Stimulated activated CD4-positive, alpha-beta T cell treated with anti-CD3 and anti-CD28 coated beads, Interleukin-1b, Interleukin-23, amount 100 ng/mL, for 1 hour (primary cell): ENCODE data around the gene ZNF142.
"Not testable (repeated sequence)": the region's sequence is repeated elsewhere in the genome, so short reads cannot be mapped to it uniquely, and the experiment has no call there.

Experiments
- DNase-seq, 2 donors: peaks; one replicate each; pipeline ENCODE4 v3.0.0-alpha.2; 2020; ENCODE audit warnings: low read depth in 2 of 2

ZNF142 gene

DNA sequence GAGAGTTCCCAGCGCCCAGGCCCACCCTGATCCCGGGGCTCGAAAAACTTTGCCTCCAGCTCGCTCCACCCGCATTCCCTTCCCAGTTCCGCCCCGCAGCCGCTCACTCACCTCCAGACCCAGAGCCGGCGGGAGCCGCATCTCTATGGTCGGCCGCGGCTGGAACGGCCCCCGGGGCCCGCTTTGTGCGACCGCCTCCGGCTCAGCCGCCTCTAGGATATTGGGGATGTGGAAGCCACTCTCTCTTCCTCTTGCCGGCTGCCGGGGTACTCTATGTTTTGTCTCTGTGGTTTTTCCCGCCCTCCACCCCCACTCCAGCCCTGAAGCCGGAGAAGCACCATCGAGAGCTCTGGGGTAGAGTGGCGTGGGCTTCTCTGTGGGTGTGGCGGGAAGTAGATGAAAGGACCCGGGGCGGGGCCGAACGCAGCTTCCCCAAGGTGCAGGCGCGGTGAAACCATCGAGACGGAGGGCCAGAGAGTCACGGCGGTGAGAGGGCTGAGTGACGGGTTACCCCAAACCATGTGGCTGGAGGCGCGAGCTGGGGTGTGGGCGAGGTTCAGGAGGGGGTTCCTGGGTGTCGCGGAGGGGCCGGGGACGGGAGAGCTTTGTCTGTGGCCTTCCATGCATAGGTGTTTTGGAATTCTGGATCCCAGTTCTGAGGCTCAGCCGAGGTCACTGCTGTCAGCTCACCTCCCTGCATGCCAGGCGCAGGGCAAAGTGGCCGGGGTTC lies at the start of gene ZNF142, which contains the start of gene BCS1L:
TSS of gene ZNF142 (minus strand) at position 366 of the 730 bp plus-strand sequence. CDS start 3,194 bp downstream, outside the sequence.
TSS of gene BCS1L (plus strand) at position 426 of the 730 bp plus-strand sequence. CDS start 1,305 bp downstream, outside the sequence.
- peak; percentile 71 to 87 for DNase-seq

GRCh38 chr2:218708086-218708485 lies 48.7 kb upstream of the ZNF142 start:
- no peak for DNase-seq

GRCh38 chr2:218703341-218703740 lies 43.9 kb upstream of the ZNF142 start:
- DNase-seq = no peak

- no peak for DNase-seq
Measured at GRCh38 chr2:218701806-218702205, 42.4 kb upstream of the ZNF142 start.

DNA sequence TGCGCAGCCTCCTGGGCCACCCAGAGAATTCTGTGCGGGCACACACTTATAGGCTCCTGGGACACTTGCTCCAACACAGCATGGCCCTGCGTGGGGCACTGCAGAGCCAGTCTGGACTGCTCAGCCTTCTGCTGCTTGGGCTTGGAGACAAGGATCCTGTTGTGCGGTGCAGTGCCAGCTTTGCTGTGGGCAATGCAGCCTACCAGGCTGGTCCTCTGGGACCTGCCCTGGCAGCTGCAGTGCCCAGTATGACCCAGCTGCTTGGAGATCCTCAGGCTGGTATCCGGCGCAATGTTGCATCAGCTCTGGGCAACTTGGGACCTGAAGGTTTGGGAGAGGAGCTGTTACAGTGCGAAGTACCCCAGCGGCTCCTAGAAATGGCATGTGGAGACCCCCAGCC lies 39.5 kb upstream of the ZNF142 start:
- no peak for DNase-seq

DNA sequence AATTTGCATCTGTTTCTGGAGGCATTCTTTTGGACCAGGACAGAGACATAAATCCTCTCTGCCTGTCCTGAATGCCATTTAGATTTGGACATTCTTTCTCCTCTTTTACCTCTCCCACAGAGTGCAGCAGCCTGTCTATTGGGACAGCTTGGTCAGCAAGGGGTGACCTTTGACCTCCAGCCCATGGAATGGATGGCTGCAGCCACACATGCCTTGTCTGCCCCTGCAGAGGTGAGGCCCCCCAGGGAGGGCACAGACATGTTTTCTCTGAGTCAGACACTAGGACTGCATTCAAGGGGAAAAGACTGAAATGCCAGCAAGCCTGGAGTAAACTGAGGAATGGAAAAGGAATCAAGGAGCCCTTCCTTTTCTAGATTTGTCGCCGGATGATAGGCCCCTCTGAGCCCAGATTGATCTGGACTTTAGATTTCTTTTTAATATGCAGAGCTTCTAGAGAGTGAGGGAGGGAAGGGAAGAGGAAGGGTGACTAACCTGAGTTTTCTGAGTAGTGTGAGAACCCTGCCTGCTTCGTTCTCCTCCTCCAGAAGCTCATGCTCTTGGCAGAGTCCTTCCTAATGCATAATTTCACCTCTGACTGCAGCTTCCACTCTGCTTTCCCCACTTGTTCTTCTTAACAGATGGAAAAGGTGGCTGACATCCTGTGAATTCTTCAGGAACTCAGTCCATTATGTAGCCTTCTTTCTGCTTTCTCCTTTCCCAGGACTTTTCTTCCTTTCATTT lies 35.2 kb upstream of the ZNF142 start:
- DNase-seq = no peak

GRCh38 chr2:218691234-218691633 lies 31.8 kb upstream of the ZNF142 start:
- no peak for DNase-seq

GRCh38 chr2:218687400-218688060 lies 28.1 kb upstream of the ZNF142 start:
- DNase-seq = not testable (repeated sequence)

- no peak for DNase-seq
Measured at GRCh38 chr2:218680061-218680460, 20.6 kb upstream of the ZNF142 start.

- DNase-seq = no peak
Measured at GRCh38 chr2:218679119-218679518, 19.7 kb upstream of the ZNF142 start.

DNA sequence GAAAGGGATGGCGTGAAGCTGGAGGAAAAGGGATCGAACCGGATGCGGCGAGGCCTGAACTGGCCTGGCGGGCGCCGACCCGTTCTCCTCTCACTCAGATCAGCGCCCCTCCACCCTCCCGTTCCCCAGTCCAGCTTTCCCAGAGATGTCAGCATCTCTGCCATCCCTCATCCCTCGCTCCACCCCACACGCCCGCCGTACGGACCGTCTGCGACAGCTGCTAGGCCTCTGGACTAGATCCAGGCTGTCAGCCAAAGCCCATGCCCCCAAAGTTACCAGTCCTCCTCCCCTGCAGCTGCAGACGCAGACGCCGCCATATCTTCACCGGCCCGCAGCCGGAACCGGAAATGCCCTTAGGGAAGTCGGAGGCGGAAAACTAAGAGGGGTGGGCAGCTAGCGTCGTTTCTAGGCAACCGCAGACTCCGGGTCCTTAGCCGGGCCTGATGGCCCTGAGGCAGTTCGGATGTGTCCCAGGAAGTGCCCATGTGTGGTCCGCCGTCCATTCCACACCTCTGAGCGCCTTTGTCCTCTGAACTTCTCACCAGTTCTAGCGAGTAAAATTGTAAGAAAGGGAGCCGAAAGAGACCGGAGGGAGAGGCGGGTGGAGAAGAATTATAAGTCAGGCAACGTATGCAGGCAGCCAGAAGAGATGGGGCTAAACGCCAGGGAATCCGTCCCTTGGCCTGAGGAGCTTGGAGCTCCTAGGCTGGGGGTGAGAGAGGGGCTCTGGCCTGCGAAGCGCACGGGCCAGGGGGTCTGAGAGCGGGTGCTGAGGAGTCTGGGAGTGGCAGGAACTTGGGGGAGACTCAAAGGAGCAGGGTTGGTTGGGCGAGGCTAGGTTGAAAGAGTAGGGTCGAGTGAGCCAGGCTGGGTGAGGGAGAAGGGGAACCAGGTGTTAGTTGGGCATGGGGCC lies 12.5 kb upstream of the ZNF142 start, which contains the start of the genes RNF25 and STK36:
TSS of gene RNF25 (minus strand) at position 349 of the 913 bp plus-strand sequence. CDS start at position 317, 32 bp downstream.
TSS of gene STK36 (plus strand) at position 433 of the 913 bp plus-strand sequence. CDS start 744 bp downstream, outside the sequence.
- DNase-seq = peak; percentile 32 to 55

DNA sequence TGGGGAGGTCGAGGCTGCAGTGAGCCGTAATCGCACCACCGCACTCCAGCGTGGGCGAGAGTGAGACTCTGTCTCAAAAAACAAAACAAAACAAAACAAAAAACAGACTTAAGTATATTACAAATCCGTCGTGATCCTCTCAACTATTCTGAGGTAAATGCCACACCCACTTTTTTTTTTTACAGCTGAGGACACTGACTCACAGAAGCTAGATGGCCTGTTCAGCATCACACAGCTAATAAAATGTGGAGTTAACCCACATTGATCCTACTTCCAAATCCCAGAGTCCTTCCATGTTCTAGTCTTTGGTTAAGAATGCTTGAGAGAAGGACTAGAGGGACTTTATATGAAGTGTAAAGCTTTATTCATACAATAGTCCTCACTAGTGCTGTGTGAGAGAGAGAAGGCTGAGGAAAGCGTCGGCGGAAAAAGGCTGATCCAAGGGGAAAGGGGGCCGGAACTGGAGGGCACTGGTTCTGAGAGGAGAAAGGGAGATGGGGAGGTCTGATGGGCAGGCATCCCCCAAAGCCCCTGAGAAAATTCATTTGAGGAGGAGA lies 11.8 kb upstream of the ZNF142 start:
- DNase-seq = no peak

- no peak for DNase-seq
Measured at GRCh38 chr2:218664653-218665052, 5.2 kb upstream of the ZNF142 start.

DNA sequence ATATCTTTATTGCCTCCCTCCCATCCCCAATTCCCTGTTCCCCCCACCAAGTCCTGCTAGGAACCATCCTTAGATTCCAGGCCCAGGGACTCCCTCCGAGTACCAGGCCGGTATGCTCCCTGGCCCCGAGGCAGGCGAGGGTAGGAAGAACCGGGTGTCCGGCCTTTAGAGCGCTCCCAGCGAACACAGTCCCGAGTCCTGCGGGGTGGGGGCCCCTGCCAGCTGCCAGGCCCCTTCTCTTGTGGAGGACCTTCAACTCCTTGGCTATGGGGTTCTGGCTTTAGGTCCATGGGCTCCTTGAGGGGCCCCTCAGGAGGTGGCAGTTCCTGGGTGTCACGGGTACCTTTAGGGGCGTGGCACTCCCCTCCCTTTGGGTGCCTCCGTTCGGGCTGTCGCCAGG lies 4.5 kb upstream of the ZNF142 start:
- DNase-seq = no peak

GRCh38 chr2:218662827-218663226 lies 3.4 kb upstream of the ZNF142 start:
- DNase-seq = no peak

- no peak for DNase-seq
Measured at GRCh38 chr2:218662377-218662776, 3.0 kb upstream of the ZNF142 start.

- no peak for DNase-seq
Measured at GRCh38 chr2:218659988-218660358, 550 bp upstream of the ZNF142 start.

DNA sequence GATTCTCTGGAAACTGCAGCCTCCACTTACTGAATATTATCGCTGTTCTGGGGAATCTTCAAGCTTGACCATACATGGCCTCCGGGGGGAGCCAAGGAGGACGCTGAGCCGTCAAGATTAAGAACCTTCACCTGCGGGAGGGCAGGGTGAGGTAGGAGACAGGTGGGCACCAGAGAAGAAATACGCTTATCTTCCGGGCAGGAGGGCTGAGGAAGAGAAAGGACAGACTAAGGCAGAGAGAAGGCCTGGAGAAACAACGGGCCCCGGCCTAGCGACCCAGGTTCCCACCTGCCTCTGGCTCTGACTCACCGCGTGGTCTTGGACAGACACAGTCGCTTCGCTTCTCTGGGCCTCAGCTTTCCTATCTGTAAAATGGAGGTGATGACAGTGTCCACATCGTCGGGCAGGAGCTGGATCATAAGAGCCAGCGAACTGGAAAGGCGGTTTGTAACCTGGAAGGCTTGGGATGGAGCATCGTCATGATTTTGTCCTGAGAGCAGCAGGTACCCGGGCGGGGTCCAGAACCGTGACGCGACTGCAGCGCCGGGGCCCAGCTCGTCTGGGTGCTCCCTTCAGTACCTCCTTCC lies 659 bp downstream of the ZNF142 start:
- no peak for DNase-seq

GRCh38 chr2:218655751-218656150 lies 3.7 kb downstream of the ZNF142 start:
- DNase-seq = no peak

GRCh38 chr2:218648787-218649100 lies 10.7 kb downstream of the ZNF142 start:
- DNase-seq = no peak
